GM19240 (cell line): ENCODE data around the gene GOLGA6L26.
A peak's percentile ranks its signal among the peaks of the same experiment; 100 is the strongest.
"Not testable (repeated sequence)": the region's sequence is repeated elsewhere in the genome, so short reads cannot be mapped to it uniquely, and the experiment has no call there.

ENCODE experiments used
- DNase-seq: peaks from one replicate; pipeline ENCODE4 v3.0.0; 2011; ENCODE audit warnings: low spot score; ENCODE audit not compliant: insufficient read length

The GOLGA6L26 gene, protein sequence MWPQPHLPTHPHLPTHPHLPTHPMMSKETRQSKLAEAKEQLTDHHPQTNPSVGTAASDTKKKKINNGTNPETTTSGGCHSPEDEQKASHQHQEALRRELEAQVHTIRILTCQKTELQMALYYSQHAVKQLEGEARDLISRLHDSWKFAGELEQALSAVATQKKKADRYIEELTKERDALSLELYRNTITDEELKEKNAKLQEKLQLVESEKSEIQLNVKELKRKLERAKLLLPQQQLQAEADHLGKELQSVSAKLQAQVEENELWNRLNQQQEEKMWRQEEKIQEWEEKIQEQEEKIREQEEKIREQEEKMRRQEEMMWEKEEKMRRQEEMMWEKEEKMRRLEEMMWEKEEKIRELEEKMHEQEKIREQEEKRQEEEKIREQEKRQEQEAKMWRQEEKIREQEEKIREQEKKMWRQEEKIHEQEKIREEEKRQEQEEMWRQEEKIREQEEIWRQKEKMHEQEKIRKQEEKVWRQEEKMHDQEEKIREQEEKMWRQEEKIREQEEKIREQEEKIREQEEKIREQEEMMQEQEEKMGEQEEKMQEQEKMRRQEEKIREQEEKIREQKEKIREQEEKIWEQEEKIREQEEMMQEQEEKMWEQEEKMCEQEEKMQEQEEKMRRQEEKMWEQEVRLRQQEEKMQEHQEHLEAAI

DNA sequence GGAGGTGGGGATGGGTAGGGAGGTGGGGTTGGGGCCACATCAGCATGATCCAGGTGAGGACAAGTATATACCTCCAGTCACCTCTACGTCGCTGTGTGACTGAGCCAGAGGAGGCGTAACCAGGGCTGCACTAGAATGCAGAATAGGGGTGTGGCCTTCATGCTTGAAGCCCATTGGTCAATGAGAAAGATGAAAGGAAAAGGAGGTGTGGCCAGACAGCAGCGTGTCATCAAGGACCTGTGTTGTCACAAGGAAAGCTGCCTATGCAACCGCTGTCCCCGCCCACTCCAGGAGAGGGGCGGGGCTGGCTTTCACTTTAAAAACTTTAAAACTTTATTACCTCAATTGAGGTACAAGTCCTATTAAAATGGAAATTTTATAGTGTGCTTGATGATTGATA, at the start of gene GOLGA6L26:
Gene GOLGA6L26, minus strand, starts transcription at position 101 of the 400 bp plus-strand sequence. Its CDS starts 61 bp downstream, at position 40.
- not testable (repeated sequence) for DNase-seq

- DNase-seq, result not testable (repeated sequence)
These were observed 47.2 kb upstream of the GOLGA6L26 start for GRCh38 chr15:23381192-23381591.

DNA sequence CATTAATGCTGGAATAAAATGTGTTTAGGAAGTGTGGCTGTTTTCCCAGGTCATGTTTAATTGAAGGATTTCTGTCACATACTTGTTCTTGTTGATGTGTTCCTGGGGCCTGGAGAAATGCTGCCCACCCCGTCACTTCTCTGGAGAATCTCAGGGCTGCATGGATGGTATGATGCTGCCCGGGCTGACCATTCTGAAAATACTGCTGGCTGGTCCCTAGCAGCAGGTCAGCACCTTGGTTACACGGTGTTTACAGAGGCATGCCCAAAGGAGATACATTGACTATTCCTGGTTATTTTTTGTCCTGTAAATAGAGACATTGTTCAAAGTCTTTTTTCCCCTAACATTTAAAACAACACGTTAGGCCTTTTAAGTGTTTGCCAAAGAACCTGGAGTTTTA, 46.7 kb upstream of the GOLGA6L26 start:
- DNase-seq, result not testable (repeated sequence)

- DNase-seq, result not testable (repeated sequence)
These were observed 45.0 kb upstream of the GOLGA6L26 start for GRCh38 chr15:23378946-23379345.

- DNase-seq, result not testable (repeated sequence)
These were observed 40.2 kb upstream of the GOLGA6L26 start for GRCh38 chr15:23374226-23374625.

GRCh38 chr15:23372891-23373600, 39.0 kb upstream of the GOLGA6L26 start:
- not testable (repeated sequence) for DNase-seq

DNA sequence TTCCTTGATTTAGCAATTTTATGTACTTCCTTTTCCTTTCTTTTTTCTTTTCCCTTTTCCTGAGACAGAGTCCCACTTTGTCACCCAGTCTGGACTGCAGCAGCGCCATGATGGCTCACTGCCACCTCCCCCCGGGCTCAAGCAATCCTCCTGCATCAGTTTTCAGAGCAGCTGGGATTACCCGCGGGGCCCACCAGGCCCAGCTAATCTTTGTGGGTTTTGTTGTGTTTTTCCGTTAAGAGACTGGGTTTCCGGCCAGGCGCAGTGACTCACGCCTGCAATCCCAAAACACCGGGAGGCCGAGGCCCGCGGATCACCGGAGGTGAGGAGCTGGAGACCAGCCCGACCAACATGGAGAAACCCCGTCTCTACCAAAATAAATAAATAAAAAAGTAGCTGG, 38.3 kb upstream of the GOLGA6L26 start:
- DNase-seq, result no peak

- not testable (repeated sequence) for DNase-seq
These were observed 37.9 kb upstream of the GOLGA6L26 start for GRCh38 chr15:23371868-23372267.

GRCh38 chr15:23371134-23371533, 37.1 kb upstream of the GOLGA6L26 start:
- not testable (repeated sequence) for DNase-seq

- DNase-seq, result no peak
These were observed 36.6 kb upstream of the GOLGA6L26 start for GRCh38 chr15:23370578-23370977.

GRCh38 chr15:23364261-23364660, 30.3 kb upstream of the GOLGA6L26 start:
- not testable (repeated sequence) for DNase-seq

DNA sequence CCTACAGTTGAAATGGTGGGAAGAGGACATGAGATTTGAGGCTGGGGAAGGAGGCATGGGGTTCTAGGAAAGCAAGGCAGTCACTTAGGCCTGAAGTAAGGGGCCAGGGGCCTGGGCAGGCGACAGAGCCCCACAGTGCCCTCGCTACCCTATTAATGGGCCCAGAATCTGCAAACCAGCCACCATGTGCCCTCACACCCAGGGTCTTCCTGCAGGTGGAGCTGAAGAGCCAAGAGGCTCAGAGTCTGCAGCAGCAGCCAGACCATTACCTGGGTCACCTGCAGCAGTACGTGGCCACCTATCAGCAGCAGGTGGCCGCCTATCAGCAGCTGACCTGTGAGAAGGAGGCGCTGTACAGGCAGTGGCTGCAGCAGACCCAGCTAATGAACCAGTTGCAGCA, 28.6 kb upstream of the GOLGA6L26 start:
- not testable (repeated sequence) for DNase-seq

GRCh38 chr15:23354448-23354847, 20.5 kb upstream of the GOLGA6L26 start, which contains the start of gene GOLGA8S:
TSS of gene GOLGA8S (plus strand) at chr15:23354748. CDS start at chr15:23354810, 62 bp downstream.
- DNase-seq, result not testable (repeated sequence)

GRCh38 chr15:23311233-23311632, 22.8 kb downstream of the GOLGA6L26 start:
- not testable (repeated sequence) for DNase-seq

DNA sequence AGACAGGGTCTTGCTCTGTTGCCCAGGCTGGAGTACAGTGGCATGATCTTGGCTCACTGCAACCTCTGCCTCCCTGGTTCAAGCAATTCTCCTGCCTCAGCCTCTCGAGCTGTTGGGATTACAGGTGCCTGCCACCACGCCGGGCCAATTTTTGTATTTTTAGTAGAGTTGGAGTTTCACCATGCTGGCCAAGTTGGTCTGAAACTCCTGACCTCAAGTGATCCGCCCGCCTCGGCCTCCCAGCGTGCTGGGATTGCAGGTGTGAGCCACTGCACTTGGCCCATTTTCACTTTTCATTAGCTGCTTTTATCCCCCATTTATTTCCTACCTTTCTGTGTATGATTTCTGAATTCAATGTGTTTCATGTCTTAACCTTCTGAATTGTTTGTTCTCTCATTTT, 28.1 kb downstream of the GOLGA6L26 start:
- not testable (repeated sequence) for DNase-seq

DNA sequence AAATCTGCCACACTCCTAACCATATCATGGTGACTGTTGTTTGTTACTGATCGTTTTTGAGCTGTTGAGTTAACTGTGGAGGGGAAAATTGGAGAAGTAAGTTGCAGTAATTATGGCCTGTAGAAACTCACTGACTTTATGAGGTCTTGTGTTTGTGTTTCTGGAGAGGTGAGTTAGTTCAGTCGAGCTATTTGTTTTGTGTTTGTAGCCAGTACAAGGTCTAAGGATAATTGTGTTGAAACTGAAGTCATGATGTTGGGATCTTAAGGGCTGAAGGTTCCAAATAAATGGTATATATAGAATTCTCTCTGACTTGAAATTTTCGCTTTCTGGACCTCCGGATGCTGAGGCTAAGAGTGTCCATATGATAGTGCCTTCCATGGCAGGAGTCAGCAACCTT, 29.2 kb downstream of the GOLGA6L26 start:
- DNase-seq, result not testable (repeated sequence)

DNA sequence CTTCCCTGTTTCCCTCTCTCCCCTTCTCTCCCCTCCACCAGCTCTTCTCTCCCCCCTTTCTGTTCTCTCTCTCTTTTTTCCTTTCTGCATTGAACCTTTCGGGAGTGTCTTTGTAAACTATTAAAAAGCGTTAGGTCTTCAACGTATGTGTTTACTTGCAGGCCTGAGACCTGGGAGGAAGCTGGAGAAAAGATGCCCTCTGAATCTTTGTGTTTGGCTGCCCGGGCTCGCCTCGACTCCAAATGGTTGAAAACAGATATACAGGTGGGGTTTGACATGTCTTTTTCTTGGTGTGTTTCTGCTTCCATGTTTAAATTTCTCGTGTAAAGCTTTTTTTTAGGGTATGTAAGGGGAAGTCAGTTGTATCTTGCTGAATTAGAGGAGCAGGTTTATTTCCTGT, 29.7 kb downstream of the GOLGA6L26 start:
- DNase-seq, result not testable (repeated sequence)

DNA sequence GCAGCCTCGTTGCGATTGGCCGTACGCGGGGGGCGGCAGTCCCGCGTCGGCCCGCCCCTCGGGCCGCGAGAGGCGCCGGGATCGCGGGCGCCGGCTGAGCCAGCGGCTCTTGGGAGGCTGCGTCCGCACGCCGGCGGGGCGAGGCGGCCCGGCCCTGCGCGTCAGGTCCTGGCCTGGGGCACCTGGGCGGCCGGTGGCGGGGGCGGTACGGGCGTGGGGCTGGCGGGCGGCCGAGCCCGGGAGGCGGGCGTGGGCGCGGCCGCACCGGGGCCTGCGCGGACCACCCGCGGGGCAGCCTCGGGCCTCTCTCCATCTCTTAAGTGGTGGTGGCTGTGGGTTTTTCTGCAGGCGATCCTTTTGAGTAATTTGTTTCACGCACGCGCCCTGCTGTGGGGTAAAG, 30.3 kb downstream of the GOLGA6L26 start:
- DNase-seq, result peak; percentile 3

DNA sequence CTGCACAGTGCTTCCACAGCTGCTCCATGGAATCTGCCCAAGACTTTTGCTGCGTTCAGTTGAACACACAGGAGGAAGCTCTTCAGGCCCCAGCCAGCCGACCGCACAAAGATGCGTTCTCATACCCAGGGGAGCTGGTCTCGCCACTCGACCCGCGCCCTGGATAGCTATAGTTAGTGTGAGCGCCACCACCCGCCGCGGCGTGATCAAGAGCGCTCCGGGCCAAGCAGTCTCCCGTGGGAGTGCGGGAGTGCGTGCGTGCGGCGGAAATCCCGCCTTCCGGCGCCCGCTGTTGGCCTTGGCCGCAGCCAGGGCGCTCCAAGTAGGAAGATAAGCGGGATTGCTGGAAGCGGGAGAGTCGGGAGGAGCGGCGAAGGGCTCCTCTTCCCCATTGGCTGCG, 30.8 kb downstream of the GOLGA6L26 start:
- DNase-seq, result not testable (repeated sequence)
